Gastrocnemius medialis (tissue), 4 donors: ENCODE data around the gene ADGRD1. TPM values are rescaled to one million over a fixed set of nuclear protein-coding genes. Genes with fewer than 3 reads are reported as not detected.

Experiments
- ATAC-seq, 2 donors: fragments of 150-250 bp; one replicate each; pipeline ENCODE4 v1.9.1; 2016
- DNase-seq, 2 donors: peaks; one replicate each; pipeline ENCODE4 v3.0.0-alpha.2; 2019
- H3K27ac ChIP-seq, 4 donors: fragments of 200-600 bp; sonication (generic); 1 replicate in 1 of 4; 2 replicates in 3 of 4; pipeline ENCODE4 v1.5.1; 2016 to 2018; ENCODE audit warnings: mild to moderate bottlenecking in 2 of 4, moderate library complexity in 1 of 4
- H3K27me3 ChIP-seq, 3 donors: fragments of 200-600 bp; sonication (generic) in 2 of 3; 1 replicate in 1 of 3; 2 replicates in 2 of 3; pipeline versions ENCODE4 v1.5.1 to v1.6.0; 2016 to 2019; ENCODE audit warnings: mild to moderate bottlenecking in 1 of 3, moderate library complexity in 1 of 3
- H3K36me3 ChIP-seq, 2 donors: fragments of 200-600 bp; sonication (generic) in 1 of 2; one replicate each; pipeline ENCODE4 v1.5.1; 2017 to 2018
- H3K4me1 ChIP-seq, 2 donors: fragments of 200-600 bp; sonication (generic) in 1 of 2; one replicate each; pipeline ENCODE4 v1.5.1; 2016 to 2017; ENCODE audit warnings: mild to moderate bottlenecking in 2 of 2
- H3K4me3 ChIP-seq, 4 donors: fragments of 200-600 bp; sonication (generic) in 3 of 4; 1 replicate in 1 of 4; 2 replicates in 3 of 4; pipeline ENCODE4 v1.5.1; 2016 to 2019; ENCODE audit warnings: mild to moderate bottlenecking in 2 of 4
- H3K9me3 ChIP-seq, 3 donors: fragments of 200-600 bp; sonication (generic) in 2 of 3; 1 replicate in 1 of 3; 2 replicates in 2 of 3; pipeline ENCODE4 v1.5.1; 2016 to 2019
- CTCF ChIP-seq, 5 experiments: fragments of 450-650 bp in 3 of 5; fragments of 200-600 bp in 2 of 5; sonication (generic) in 2 of 5; IDR thresholded peaks in 4 of 5; conservative IDR thresholded peaks in 1 of 5; 1 replicate in 4 of 5; 2 replicates in 1 of 5; pipeline ENCODE4 v1.5.1; 2016 to 2019; ENCODE audit warnings: antibody characterized with exemption in 5 of 5, mild to moderate bottlenecking in 3 of 5, moderate library complexity in 3 of 5
- POLR2A ChIP-seq, 2 donors: fragments of 450-650 bp; IDR thresholded peaks; one replicate each; pipeline ENCODE4 v1.6.1; 2017; ENCODE audit warnings: antibody characterized with exemption in 2 of 2, mild to moderate bottlenecking in 2 of 2, moderate library complexity in 2 of 2
- in situ Hi-C, 4 donors: fragments of 200-750 bp; cut with MboI; loops; one replicate each; pipeline versions ENCODE4 v1.15.0 to v1.8.0; 2017; ENCODE audit warnings: low sequenced_read_pairs in 4 of 4
- intact Hi-C: fragments of 100-400 bp; cut with DNase I; formaldehyde crosslinking; loops from one replicate; pipeline ENCODE4 v1.15.1; 2023; ENCODE audit warnings: low total_unique reads
- total RNA-seq, 4 donors: library from RNA; depleted of rRNA; stranded (reverse); fragments of >200 nt; gene quantifications; one replicate each; pipeline versions ENCODE4 v1.1.0 to v1.2.3, GENCODE V29; 2016

Gene ADGRD1
- total RNA-seq, 4 donors from 2014 or later: 5.3 to 9.6 (median 8.2) TPM

- in situ Hi-C loops: loop anchor here in 3 of 4 donors (10.0 to 25.0 kb wide), 2 partner anchors 224 to 226 kb away; no protein-coding TSS in a partner anchor
- no peak for ATAC-seq
- no peak for TF ChIP-seq POLR2A (IDR thresholded peaks at IDR 0.05)
- no peak for TF ChIP-seq CTCF (IDR thresholded peaks at IDR 0.05 in 4 of 5, conservative IDR thresholded peaks at IDR 0.05 in 1 of 5)
- no peak overlapping the region for H3K27ac ChIP-seq
- H3K4me1 ChIP-seq: no peaks in the 10 kb centered on the region
- H3K9me3 ChIP-seq: no peaks in the 10 kb centered on the region
- no peaks in the 10 kb centered on the region for H3K27me3 ChIP-seq
- H3K4me3 ChIP-seq: no peak overlapping the region
- intact Hi-C loops: no loop called here
- no peak for DNase-seq
- H3K36me3 ChIP-seq: no peaks in the 10 kb centered on the region
Observed at GRCh38 chr12:131138638-131139362, 185.1 kb downstream of the ADGRD1 start.

- intact Hi-C loops (no loop called here), in situ Hi-C loops (loop anchor here in 3 of 4 donors (10.0 to 25.0 kb wide), 2 partner anchors 225 to 227 kb away; no protein-coding TSS in a partner anchor)
- Histone ChIP-seq H3K9me3 (no peaks in the 10 kb centered on the region), H3K36me3 (no peaks in the 10 kb centered on the region), H3K4me3 (no peak overlapping the region), H3K4me1 (no peaks in the 10 kb centered on the region), H3K27me3 (no peaks in the 10 kb centered on the region), H3K27ac (no peak overlapping the region)
- ATAC-seq (no peak), DNase-seq (no peak)
- no peak for TF ChIP-seq POLR2A (IDR thresholded peaks at IDR 0.05)
- TF ChIP-seq CTCF (IDR thresholded peaks at IDR 0.05 in 4 of 5, conservative IDR thresholded peaks at IDR 0.05 in 1 of 5): no peak
Observed at GRCh38 chr12:131139363-131140068, 185.8 kb downstream of the ADGRD1 start.

- Histone ChIP-seq H3K27ac (no peak overlapping the region), H3K4me3 (no peak overlapping the region), H3K27me3 (no peaks in the 10 kb centered on the region), H3K4me1 (no peaks in the 10 kb centered on the region), H3K9me3 (no peaks in the 10 kb centered on the region), H3K36me3 (no peaks in the 10 kb centered on the region)
- TF ChIP-seq CTCF (IDR thresholded peaks at IDR 0.05 in 4 of 5, conservative IDR thresholded peaks at IDR 0.05 in 1 of 5): no peak
- no peak for TF ChIP-seq POLR2A (IDR thresholded peaks at IDR 0.05)
- ATAC-seq (no peak), DNase-seq (no peak)
- intact Hi-C loops (no loop called here), in situ Hi-C loops (loop anchor here in 2 of 4 donors (25.0 kb wide), 1 partner anchor 228 kb away; no protein-coding TSS in a partner anchor)
Observed at GRCh38 chr12:131140069-131140435, 186.3 kb downstream of the ADGRD1 start.

GRCh38 chr12:131140697-131141096 lies 187.0 kb downstream of the ADGRD1 start:
- in situ Hi-C loops (loop anchor here in 2 of 4 donors (25.0 kb wide), 1 partner anchor 228 kb away; no protein-coding TSS in a partner anchor), intact Hi-C loops (no loop called here)
- Histone ChIP-seq H3K4me3 (no peak overlapping the region), H3K27ac (no peak overlapping the region), H3K36me3 (no peaks in the 10 kb centered on the region), H3K27me3 (no peaks in the 10 kb centered on the region), H3K9me3 (no peaks in the 10 kb centered on the region), H3K4me1 (no peaks in the 10 kb centered on the region)
- no peak for TF ChIP-seq POLR2A (IDR thresholded peaks at IDR 0.05)
- TF ChIP-seq CTCF (IDR thresholded peaks at IDR 0.05 in 4 of 5, conservative IDR thresholded peaks at IDR 0.05 in 1 of 5): no peak
- DNase-seq (no peak), ATAC-seq (no peak)
